Measurements from ENCODE around the gene TNFAIP8L1. TPM values are rescaled to one million over a fixed set of nuclear protein-coding genes. Genes with fewer than 3 reads are reported as not detected.

TNFAIP8L1 gene
- total RNA-seq, 4 donors from 2014 or later = 3.8 to 9.5 (median 7.8) TPM

GRCh38 chr19:4609878-4610511 lies 29.3 kb upstream of the TNFAIP8L1 start:
- DNase-seq = peak; percentile 58 to 78
- intact Hi-C loops (cut with DNase I) = no loop called here

GRCh38 chr19:4613254-4613751 lies 26.0 kb upstream of the TNFAIP8L1 start:
- TF ChIP-seq CTCF (IDR thresholded peaks at IDR 0.05) = no peak
- TF ChIP-seq POLR2A (IDR thresholded peaks at IDR 0.05) = no peak
- Histone ChIP-seq H3K9me3 (no peaks in the 10 kb centered on the region), H3K27me3 (no peaks in the 10 kb centered on the region), H3K4me3 (replicated peaks in 1 of 3) (no peak overlapping the region), H3K4me1 (peaks cover 0 to 14% of the 10 kb centered on the region in 2 donors), H3K27ac (no peak overlapping the region), H3K36me3 (no peaks in the 10 kb centered on the region)
- WGBS, 2 donors = 94 to 96% methylated on average over 8 of the region's 8 CpGs
- DNase-seq = no peak
- intact Hi-C loops (cut with DNase I) = no loop called here

More at GRCh38 chr19:4609878-4610511, 29.3 kb upstream of the TNFAIP8L1 start:
- peak in 1 of 2 donors; percentile 6 for TF ChIP-seq POLR2A (IDR thresholded peaks at IDR 0.05)
- no peak for TF ChIP-seq CTCF (IDR thresholded peaks at IDR 0.05)
- no peak overlapping the region for H3K4me3 ChIP-seq (replicated peaks in 1 of 3)
- no peaks in the 10 kb centered on the region for H3K36me3 ChIP-seq
- H3K27ac ChIP-seq = peak overlapping the region; percentile 23 to 63 (median 46)
- 7% methylated on average over 14 to 15 of the region's 15 CpGs for WGBS, 2 donors
- peaks cover 3 to 21% of the 10 kb centered on the region in 2 donors for H3K4me1 ChIP-seq
- H3K9me3 ChIP-seq = no peaks in the 10 kb centered on the region
- H3K27me3 ChIP-seq = no peaks in the 10 kb centered on the region

- no peak overlapping the region for H3K4me3 ChIP-seq (replicated peaks in 1 of 3)
- H3K27me3 ChIP-seq = no peaks in the 10 kb centered on the region
- 46 to 61% methylated on average over 6 of the region's 6 CpGs for WGBS, 2 donors
- no peaks in the 10 kb centered on the region for H3K36me3 ChIP-seq
- TF ChIP-seq CTCF (IDR thresholded peaks at IDR 0.05) = no peak
- TF ChIP-seq POLR2A (IDR thresholded peaks at IDR 0.05) = no peak
- DNase-seq = no peak
- H3K27ac ChIP-seq = no peak overlapping the region
- no peaks in the 10 kb centered on the region for H3K9me3 ChIP-seq
- no peaks in the 10 kb centered on the region for H3K4me1 ChIP-seq
- intact Hi-C loops (cut with DNase I) = no loop called here
Measured at GRCh38 chr19:4618019-4618418, 21.3 kb upstream of the TNFAIP8L1 start.

GRCh38 chr19:4619668-4620294 lies 19.5 kb upstream of the TNFAIP8L1 start:
- DNase-seq = no peak
- H3K36me3 ChIP-seq = no peaks in the 10 kb centered on the region
- no peak overlapping the region for H3K4me3 ChIP-seq (replicated peaks in 1 of 3)
- WGBS, 2 donors = 76 to 84% methylated on average over 11 to 17 of the region's 17 CpGs
- intact Hi-C loops (cut with DNase I) = no loop called here
- H3K4me1 ChIP-seq = no peaks in the 10 kb centered on the region
- no peaks in the 10 kb centered on the region for H3K9me3 ChIP-seq
- no peak for TF ChIP-seq CTCF (IDR thresholded peaks at IDR 0.05)
- TF ChIP-seq POLR2A (IDR thresholded peaks at IDR 0.05) = no peak
- no peaks in the 10 kb centered on the region for H3K27me3 ChIP-seq
- H3K27ac ChIP-seq = no peak overlapping the region

GRCh38 chr19:4620675-4621074 lies 18.6 kb upstream of the TNFAIP8L1 start:
- intact Hi-C loops (cut with DNase I) = no loop called here
- no peaks in the 10 kb centered on the region for H3K36me3 ChIP-seq
- WGBS, 2 donors = 55 to 64% methylated on average over 2 of the region's 2 CpGs

More at GRCh38 chr19:4620675-4621074, 18.6 kb upstream of the TNFAIP8L1 start:
- no peak for DNase-seq
- TF ChIP-seq CTCF (IDR thresholded peaks at IDR 0.05) = no peak
- TF ChIP-seq POLR2A (IDR thresholded peaks at IDR 0.05) = no peak
- Histone ChIP-seq H3K27me3 (no peaks in the 10 kb centered on the region), H3K4me3 (replicated peaks in 1 of 3) (no peak overlapping the region), H3K4me1 (no peaks in the 10 kb centered on the region), H3K27ac (no peak overlapping the region), H3K9me3 (no peaks in the 10 kb centered on the region)

Data from thyroid gland (tissue), 4 donors.